Measurements from ENCODE around the gene NACC2. TPM values are rescaled to one million over a fixed set of nuclear protein-coding genes. Genes with fewer than 3 reads are reported as not detected.

NACC2 gene
- total and polyA plus RNA-seq, 2 donors from 2014 or later: 7.1 to 30.9 TPM

GRCh38 chr9:136082496-136083361, 12.4 kb downstream of the NACC2 start:
- FAIRE-seq: no peak
- Histone ChIP-seq H3K27ac (ENCODE audit: low read depth in 2 of 2, low read length in 2 of 2) (no peak overlapping the region), H3K9ac (ENCODE audit: low read length in 3 of 3) (no peak overlapping the region), H3K27me3 (ENCODE audit: control insufficient read depth, insufficient read depth, low read length) (no peaks in the 10 kb centered on the region), H3K36me3 (ENCODE audit: control insufficient read depth in 2 of 3, insufficient read depth in 3 of 3, low read length in 3 of 3) (no peaks in the 10 kb centered on the region), H3K4me1 (ENCODE audit: control insufficient read depth in 2 of 3, insufficient read depth in 2 of 3, low read depth in 1 of 3, low read length in 3 of 3) (peaks cover 0 to 28% (median 15%) of the 10 kb centered on the region in 3 donors), H3K4me3 (ENCODE audit: low read length in 3 of 3) (no peak overlapping the region), H3K9me3 (ENCODE audit: control insufficient read depth in 2 of 3, insufficient read depth in 1 of 3, low read length in 3 of 3) (no peaks in the 10 kb centered on the region)
- DNase-seq: peak in 1 of 5 donors; percentile 57
- intact Hi-C loops (cut with DNase I): no loop called here
- no peak for TF ChIP-seq CTCF (IDR thresholded peaks at IDR 0.05; ENCODE audit: borderline replicate concordance, extremely low read depth, insufficient read depth)

GRCh38 chr9:136081826-136082495, 13.1 kb downstream of the NACC2 start:
- intact Hi-C loops (cut with DNase I): no loop called here
- H3K4me3 ChIP-seq (ENCODE audit: low read length in 3 of 3): no peak overlapping the region
- FAIRE-seq: no peak
- no peaks in the 10 kb centered on the region for H3K27me3 ChIP-seq (ENCODE audit: control insufficient read depth, insufficient read depth, low read length)
- H3K27ac ChIP-seq (ENCODE audit: low read depth in 2 of 2, low read length in 2 of 2): no peak overlapping the region
- no peak overlapping the region for H3K9ac ChIP-seq (ENCODE audit: low read length in 3 of 3)
- TF ChIP-seq CTCF (IDR thresholded peaks at IDR 0.05; ENCODE audit: borderline replicate concordance, extremely low read depth, insufficient read depth): no peak
- peak in 1 of 5 donors; percentile 72 for DNase-seq
- peaks cover 0 to 28% (median 15%) of the 10 kb centered on the region in 3 donors for H3K4me1 ChIP-seq (ENCODE audit: control insufficient read depth in 2 of 3, insufficient read depth in 2 of 3, low read depth in 1 of 3, low read length in 3 of 3)
- no peaks in the 10 kb centered on the region for H3K9me3 ChIP-seq (ENCODE audit: control insufficient read depth in 2 of 3, insufficient read depth in 1 of 3, low read length in 3 of 3)
- no peaks in the 10 kb centered on the region for H3K36me3 ChIP-seq (ENCODE audit: control insufficient read depth in 2 of 3, insufficient read depth in 3 of 3, low read length in 3 of 3)

GRCh38 chr9:136081113-136081825, 13.8 kb downstream of the NACC2 start:
- peak; percentile 42 to 79 (median 51) for DNase-seq
- Histone ChIP-seq H3K4me3 (ENCODE audit: low read length in 3 of 3) (no peak overlapping the region), H3K9me3 (ENCODE audit: control insufficient read depth in 2 of 3, insufficient read depth in 1 of 3, low read length in 3 of 3) (no peaks in the 10 kb centered on the region), H3K4me1 (ENCODE audit: control insufficient read depth in 2 of 3, insufficient read depth in 2 of 3, low read depth in 1 of 3, low read length in 3 of 3) (peaks cover 0 to 23% (median 9%) of the 10 kb centered on the region in 3 donors), H3K27ac (ENCODE audit: low read depth in 2 of 2, low read length in 2 of 2) (peak overlapping the region in 1 of 2 donors; percentile 32), H3K9ac (ENCODE audit: low read length in 3 of 3) (peak overlapping the region in 1 of 3 donors; percentile 12), H3K36me3 (ENCODE audit: control insufficient read depth in 2 of 3, insufficient read depth in 3 of 3, low read length in 3 of 3) (no peaks in the 10 kb centered on the region), H3K27me3 (ENCODE audit: control insufficient read depth, insufficient read depth, low read length) (no peaks in the 10 kb centered on the region)
- FAIRE-seq: no peak
- intact Hi-C loops (cut with DNase I): no loop called here
- TF ChIP-seq CTCF (IDR thresholded peaks at IDR 0.05; ENCODE audit: borderline replicate concordance, extremely low read depth, insufficient read depth): no peak

Measured in kidney (tissue), 14 donors.